Measurements from ENCODE around the gene CROCC.
A peak's percentile ranks its signal among the peaks of the same experiment; 100 is the strongest.
"Not testable (repeated sequence)": the region's sequence is repeated elsewhere in the genome, so short reads cannot be mapped to it uniquely, and the experiment has no call there.

The CROCC gene

GRCh38 chr1:16897653-16898052 is 24.1 kb upstream of the CROCC start:
- not testable (repeated sequence) for DNase-seq (ENCODE audit: low spot score)

DNA sequence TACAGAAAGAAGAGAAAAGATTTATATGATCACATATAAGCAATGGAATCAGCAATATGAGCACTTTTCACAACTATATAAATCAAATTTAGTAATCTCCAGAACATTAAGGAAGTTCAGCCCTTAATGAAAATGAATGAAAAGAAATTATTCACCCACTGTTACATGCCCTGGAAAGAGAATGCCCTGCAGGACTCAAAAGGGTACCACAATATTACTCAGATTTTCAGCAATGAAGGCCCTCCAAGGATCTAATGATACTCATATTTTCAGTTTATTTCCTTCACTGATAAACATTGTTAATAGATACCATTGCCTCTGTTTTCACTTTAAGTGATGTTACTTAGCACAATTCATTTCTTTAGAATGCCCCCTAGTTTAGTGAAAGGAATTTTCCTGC is 23.4 kb upstream of the CROCC start:
- DNase-seq (ENCODE audit: low spot score): not testable (repeated sequence)

- not testable (repeated sequence) for DNase-seq (ENCODE audit: low spot score)
Measured at GRCh38 chr1:16899020-16899419, 22.7 kb upstream of the CROCC start.

GRCh38 chr1:16900751-16901150 is 21.0 kb upstream of the CROCC start:
- no peak for DNase-seq (ENCODE audit: low spot score)

DNA sequence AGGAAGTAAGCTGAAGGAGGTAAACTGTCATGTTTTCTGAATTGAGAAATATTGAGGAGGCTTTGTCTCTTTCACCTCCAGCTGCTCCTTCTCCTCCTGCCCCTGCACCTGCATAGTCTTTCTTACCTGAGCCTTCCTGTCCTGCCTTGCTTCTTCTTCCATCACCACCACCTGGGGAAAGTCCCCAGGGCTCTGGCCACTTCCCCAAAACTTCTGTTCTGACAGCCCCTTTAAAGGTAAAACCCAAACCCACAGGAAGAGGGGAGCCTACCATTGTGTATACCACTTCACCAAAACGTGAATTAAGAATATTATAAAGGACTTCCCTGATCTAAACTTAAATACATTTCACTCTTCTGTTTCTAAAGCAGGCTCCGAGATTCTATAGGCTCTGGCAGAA is 20.4 kb upstream of the CROCC start:
- DNase-seq (ENCODE audit: low spot score): not testable (repeated sequence)

DNA sequence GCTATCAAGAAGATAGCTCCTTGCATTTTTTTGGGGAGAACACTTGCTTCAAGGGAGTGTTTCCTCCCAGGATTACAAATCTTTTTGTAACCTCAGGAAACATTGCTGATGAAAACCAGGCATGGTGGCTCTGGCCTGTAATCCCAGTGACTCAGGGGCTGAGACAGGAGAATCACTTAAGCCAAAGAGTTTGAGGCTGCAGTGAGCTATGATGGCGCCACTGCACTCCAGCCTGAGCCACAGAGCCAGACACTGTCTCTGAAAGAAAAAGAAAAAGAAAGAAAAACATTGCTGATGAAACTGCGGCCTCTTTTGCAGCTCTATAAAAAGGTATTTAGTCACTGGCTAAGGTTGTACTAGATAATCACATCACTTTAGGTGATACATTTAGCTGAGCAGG is 18.7 kb upstream of the CROCC start:
- peak; percentile 27 for DNase-seq (ENCODE audit: low spot score)

DNA sequence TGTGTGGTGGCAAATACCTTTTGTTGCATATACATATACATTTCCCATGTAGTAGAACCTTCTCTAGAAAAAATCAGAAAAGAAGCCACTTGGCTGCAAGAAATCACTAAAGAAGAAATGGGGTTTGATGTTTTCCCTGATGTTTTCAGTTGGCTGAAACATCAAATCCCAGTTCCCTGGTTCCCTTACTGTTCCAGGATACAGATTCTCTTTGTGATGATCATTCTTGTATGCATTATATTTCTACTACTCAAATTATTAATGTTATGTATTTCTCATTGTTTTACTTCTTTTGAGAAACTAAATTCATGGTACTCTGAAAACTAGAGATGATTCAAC is 18.3 kb upstream of the CROCC start:
- DNase-seq (ENCODE audit: low spot score): no peak

GRCh38 chr1:16904560-16905109 is 17.1 kb upstream of the CROCC start:
- peak; percentile 94 for DNase-seq (ENCODE audit: low spot score)

DNA sequence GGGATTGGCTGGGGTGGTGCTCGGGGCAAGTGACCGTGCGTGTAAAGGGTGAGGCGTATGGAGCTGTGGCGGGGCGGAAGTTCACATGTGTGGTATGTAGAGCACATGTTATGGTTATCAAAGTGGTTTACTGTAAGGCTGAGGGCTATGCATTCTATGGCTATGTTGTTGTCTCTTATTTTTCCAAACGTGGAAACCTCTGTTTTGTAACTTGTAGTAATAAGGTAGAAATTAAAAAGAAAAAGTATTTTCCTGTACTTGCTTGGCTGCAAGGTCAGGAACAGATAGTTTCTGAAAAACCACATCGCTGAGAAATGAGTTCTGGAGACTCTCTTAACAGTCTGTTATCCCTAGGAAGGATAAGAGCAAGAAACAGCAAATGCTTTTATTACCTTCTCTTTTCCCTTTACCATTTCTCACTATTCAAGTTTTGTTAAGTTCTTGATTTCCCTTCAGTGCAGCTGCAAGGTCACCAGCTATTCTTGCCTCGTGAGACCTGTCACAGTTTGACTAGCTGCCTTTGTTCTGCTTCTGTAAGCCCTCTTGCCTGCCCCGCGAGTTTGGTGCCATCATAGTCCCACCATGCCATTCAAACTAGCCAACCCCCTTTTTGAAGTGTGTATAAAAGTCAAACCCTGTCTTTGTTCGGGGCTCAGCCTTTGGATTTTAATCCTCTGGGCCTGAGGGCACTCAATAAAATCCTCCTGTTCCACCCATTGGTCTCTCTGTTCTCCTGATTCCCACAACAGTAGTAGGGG is 16.4 kb upstream of the CROCC start:
- DNase-seq (ENCODE audit: low spot score): peak; percentile 78

GRCh38 chr1:16905868-16906702 is 15.6 kb upstream of the CROCC start:
- no peak for DNase-seq (ENCODE audit: low spot score)

- DNase-seq (ENCODE audit: low spot score): no peak
Measured at GRCh38 chr1:16906873-16907272, 14.9 kb upstream of the CROCC start.

- no peak for DNase-seq (ENCODE audit: low spot score)
Measured at GRCh38 chr1:16907870-16908758, 13.6 kb upstream of the CROCC start.

DNA sequence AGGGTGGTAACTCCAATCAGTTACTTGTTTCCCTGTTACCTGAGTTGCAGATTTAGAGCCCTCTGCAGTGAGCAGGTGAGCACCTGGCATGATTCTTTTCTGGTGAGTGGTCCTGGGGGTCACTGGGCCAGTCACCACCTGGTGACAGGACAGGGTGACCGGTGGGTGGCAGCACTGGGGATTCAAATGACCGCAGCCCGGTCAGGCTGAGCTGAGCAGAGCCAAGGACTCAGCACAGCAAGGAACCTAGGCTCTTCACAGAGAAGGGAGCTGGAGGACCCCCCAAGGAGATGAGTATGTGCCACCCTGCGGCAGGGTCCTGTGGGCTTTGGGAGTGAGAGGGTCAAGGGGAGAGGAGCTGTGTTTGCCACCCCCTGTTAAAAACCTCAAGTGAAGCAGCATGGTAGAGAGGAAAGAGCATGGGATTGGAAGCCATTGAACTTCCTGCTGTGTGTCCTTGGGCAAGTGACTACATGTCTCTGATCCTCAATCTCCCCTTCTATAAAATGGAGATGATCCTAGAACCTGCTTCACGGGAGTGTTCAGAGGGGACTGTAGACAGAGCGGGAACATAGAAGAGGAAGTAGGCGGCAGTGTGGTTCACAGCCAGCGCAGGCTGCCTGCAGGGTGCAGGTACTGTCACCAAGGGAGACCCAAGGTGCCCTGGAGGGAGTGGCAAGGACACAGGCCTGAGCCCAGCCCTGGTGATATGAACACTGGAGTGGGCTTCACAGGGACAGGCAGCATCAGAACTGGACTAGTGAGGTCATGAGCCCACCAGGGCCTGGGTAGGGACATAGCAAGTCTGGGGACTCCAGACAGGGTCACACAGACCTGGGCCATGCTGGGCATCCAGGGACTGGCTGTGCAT is 9.6 kb upstream of the CROCC start:
- DNase-seq (ENCODE audit: low spot score): not testable (repeated sequence)

GRCh38 chr1:16912742-16913141 is 9.0 kb upstream of the CROCC start:
- not testable (repeated sequence) for DNase-seq (ENCODE audit: low spot score)

DNA sequence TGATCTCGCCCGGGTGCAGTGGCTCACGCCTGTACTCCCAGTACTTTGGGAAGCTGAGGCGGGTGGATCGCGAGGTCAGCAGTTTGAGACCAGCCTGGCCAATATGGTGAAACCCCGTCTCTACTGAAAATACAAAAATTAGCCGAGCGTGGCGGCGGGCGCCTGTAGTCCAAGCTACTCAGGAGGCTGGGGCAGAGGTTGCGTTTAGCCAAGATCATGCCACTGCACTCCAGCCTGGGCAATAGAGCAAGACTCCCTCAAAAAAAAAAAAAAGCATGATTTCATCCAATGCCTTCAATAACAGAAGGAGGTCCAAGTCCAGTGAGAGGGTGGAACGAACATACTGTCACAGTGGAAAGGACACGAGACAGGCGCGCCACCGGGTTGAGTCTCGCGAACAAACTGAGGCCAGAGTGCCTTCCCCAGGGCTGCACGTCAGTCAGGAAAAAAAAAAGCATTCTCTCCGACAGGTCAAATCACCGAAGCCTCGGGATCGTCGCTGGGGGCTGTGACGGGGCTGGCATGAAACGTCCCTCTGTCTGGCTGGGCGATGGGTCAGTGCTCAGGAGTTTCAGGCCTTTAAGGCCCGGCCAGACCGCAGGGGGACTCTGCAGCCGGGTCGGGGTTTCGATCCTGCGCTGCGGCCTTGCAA is 8.4 kb upstream of the CROCC start:
- no peak for DNase-seq (ENCODE audit: low spot score)

- DNase-seq (ENCODE audit: low spot score): peak; percentile 94
Measured at GRCh38 chr1:16913833-16914662, 7.7 kb upstream of the CROCC start.

GRCh38 chr1:16914928-16915626 is 6.7 kb upstream of the CROCC start:
- not testable (repeated sequence) for DNase-seq (ENCODE audit: low spot score)

- DNase-seq (ENCODE audit: low spot score): no peak
Measured at GRCh38 chr1:16915627-16915973, 6.1 kb upstream of the CROCC start.

Data from LoVo (cell line).